WI38 (cell line): ENCODE data around the gene CMBL.
"Not testable (repeated sequence)": the region's sequence is repeated elsewhere in the genome, so short reads cannot be mapped to it uniquely, and the experiment has no call there.

Source experiments
- H3K4me3 ChIP-seq: 2 replicates; pipeline ENCODE4 v1.5.1; 2011; ENCODE audit warnings: low read depth, mild to moderate bottlenecking, control low read depth, low read length
- CTCF ChIP-seq: IDR thresholded peaks from 2 replicates; pipeline ENCODE4 v1.5.1; 2012; ENCODE audit warnings: low read depth, mild to moderate bottlenecking, control low read depth, low read length

CMBL gene

GRCh38 chr5:10315201-10315600 is 7.5 kb upstream of the CMBL start:
- no peak overlapping the region for H3K4me3 ChIP-seq
- TF ChIP-seq CTCF, result no peak

- no peak overlapping the region for H3K4me3 ChIP-seq
Measured at GRCh38 chr5:10311595-10312425, 4.1 kb upstream of the CMBL start.

GRCh38 chr5:10310835-10311570 is 3.3 kb upstream of the CMBL start:
- not testable (repeated sequence) for H3K4me3 ChIP-seq

More at GRCh38 chr5:10311595-10312425, 4.1 kb upstream of the CMBL start:
- TF ChIP-seq CTCF, result no peak

GRCh38 chr5:10310066-10310779 is 2.5 kb upstream of the CMBL start:
- no peak overlapping the region for H3K4me3 ChIP-seq
- no peak for TF ChIP-seq CTCF

- no peak overlapping the region for H3K4me3 ChIP-seq
- TF ChIP-seq CTCF, result no peak
Measured at GRCh38 chr5:10308844-10309243, 1.1 kb upstream of the CMBL start.

GRCh38 chr5:10306806-10307205 is 896 bp downstream of the CMBL start:
- TF ChIP-seq CTCF, result no peak
- H3K4me3 ChIP-seq, result peak overlapping the region; percentile 58

- TF ChIP-seq CTCF, result no peak
- no peak overlapping the region for H3K4me3 ChIP-seq
Measured at GRCh38 chr5:10306114-10306513, 1.6 kb downstream of the CMBL start.
